Peyer's patch (tissue), 4 donors: ENCODE data around the gene TMEM198. TPM values are rescaled to one million over a fixed set of nuclear protein-coding genes. Genes with fewer than 3 reads are reported as not detected.
A peak's percentile ranks its signal among the peaks of the same experiment; 100 is the strongest.

Experiments
- DNase-seq, 3 donors: peaks; one replicate each; pipeline ENCODE4 v3.0.0-alpha.2; 2017 to 2019
- H3K27ac ChIP-seq, 4 donors: fragments of 200-600 bp; sonication (generic); one replicate each; pipeline ENCODE4 v1.5.1; 2016 to 2019
- H3K27me3 ChIP-seq, 2 donors: fragments of 200-600 bp; sonication (generic); one replicate each; pipeline ENCODE4 v1.5.1; 2019
- H3K36me3 ChIP-seq, 3 donors: fragments of 200-600 bp; sonication (generic); one replicate each; pipeline ENCODE4 v1.5.1; 2016 to 2019
- H3K4me1 ChIP-seq, 4 donors: fragments of 200-600 bp; sonication (generic); one replicate each; pipeline ENCODE4 v1.5.1; 2016 to 2019
- H3K4me3 ChIP-seq, 4 donors: fragments of 200-600 bp; sonication (generic); 1 replicate in 3 of 4; 2 replicates in 1 of 4; pipeline ENCODE4 v1.5.1; 2016 to 2019; ENCODE audit warnings: mild to moderate bottlenecking in 1 of 4
- H3K9me3 ChIP-seq, 4 donors: fragments of 200-600 bp; sonication (generic); one replicate each; pipeline ENCODE4 v1.5.1; 2016 to 2019; ENCODE audit warnings: mild to moderate bottlenecking in 1 of 4
- POLR2A ChIP-seq, 2 donors: fragments of 450-650 bp; IDR thresholded peaks; one replicate each; pipeline ENCODE4 v1.5.1; 2017; ENCODE audit warnings: antibody characterized with exemption in 2 of 2, mild to moderate bottlenecking in 2 of 2, moderate library complexity in 2 of 2
- total RNA-seq, 4 donors: library from RNA; depleted of rRNA; stranded (reverse); fragments of >200 nt; gene quantifications; one replicate each; pipeline ENCODE4 v1.1.0, GENCODE V29; 2016
- TF ChIP-seq, protein P1 (sequence below), 6 experiments: fragments of 450-650 bp in 4 of 6; fragments of 200-600 bp in 2 of 6; sonication (generic) in 1 of 6; IDR thresholded peaks; one replicate each; pipeline ENCODE4 v1.5.1; 2017 to 2019; ENCODE audit warnings: antibody characterized with exemption in 6 of 6, mild to moderate bottlenecking in 3 of 6, moderate library complexity in 1 of 6

The TMEM198 gene
- total RNA-seq, 4 donors from 2014 or later = 6.6 to 25.5 (median 13.9) TPM

DNA sequence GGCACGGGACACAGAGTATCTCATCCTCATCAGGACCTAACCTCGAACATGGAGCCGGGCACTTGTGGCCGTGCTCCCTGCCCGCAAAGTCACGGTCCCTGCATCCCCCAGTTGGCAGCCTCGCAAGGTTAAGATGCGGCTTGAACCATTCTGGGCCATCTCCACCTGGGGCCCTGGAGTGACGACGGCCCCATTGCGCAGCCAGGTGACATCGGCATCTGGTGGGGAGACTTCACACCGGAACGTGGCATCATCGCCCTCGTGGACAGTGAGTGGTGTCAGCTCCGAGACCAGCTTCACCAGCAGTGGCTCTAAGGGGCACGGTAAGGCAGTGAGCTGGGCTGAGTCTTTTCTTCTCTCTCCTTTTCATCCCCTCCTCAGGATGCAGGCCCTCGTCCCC lies 12.6 kb downstream of the TMEM198 start:
- no peak for TF ChIP-seq POLR2A (IDR thresholded peaks at IDR 0.05)
- TF ChIP-seq, protein P1, sequence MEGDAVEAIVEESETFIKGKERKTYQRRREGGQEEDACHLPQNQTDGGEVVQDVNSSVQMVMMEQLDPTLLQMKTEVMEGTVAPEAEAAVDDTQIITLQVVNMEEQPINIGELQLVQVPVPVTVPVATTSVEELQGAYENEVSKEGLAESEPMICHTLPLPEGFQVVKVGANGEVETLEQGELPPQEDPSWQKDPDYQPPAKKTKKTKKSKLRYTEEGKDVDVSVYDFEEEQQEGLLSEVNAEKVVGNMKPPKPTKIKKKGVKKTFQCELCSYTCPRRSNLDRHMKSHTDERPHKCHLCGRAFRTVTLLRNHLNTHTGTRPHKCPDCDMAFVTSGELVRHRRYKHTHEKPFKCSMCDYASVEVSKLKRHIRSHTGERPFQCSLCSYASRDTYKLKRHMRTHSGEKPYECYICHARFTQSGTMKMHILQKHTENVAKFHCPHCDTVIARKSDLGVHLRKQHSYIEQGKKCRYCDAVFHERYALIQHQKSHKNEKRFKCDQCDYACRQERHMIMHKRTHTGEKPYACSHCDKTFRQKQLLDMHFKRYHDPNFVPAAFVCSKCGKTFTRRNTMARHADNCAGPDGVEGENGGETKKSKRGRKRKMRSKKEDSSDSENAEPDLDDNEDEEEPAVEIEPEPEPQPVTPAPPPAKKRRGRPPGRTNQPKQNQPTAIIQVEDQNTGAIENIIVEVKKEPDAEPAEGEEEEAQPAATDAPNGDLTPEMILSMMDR (IDR thresholded peaks at IDR 0.05) = no peak
- DNase-seq = no peak
- H3K9me3 ChIP-seq = peaks cover 0 to 4% (median 0%) of the 10 kb centered on the region in 4 donors
- H3K27ac ChIP-seq = no peak overlapping the region
- H3K27me3 ChIP-seq = no peaks in the 10 kb centered on the region
- no peak overlapping the region for H3K4me3 ChIP-seq
- H3K36me3 ChIP-seq = no peaks in the 10 kb centered on the region
- H3K4me1 ChIP-seq = peaks cover 0 to 16% (median 4%) of the 10 kb centered on the region in 4 donors

DNA sequence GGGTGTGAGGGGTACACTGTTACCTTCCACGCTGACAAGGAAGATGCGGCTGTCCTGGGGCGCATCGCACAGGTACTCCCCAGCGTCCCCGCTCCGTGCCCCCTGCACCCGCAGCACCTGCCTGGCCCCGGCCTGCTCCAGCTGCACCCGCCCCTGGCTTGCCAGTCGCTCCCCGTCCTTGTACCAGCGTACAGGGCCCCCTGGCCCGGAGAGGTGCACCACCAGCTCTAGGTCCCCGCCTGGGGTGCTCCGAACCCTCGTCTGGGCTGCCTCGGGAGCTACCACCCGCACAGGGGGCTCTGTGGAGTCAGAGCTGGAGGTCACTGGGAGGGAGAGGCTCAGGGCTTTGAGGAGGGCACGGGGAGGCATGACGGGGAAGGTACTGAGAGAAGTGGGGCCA lies 13.5 kb downstream of the TMEM198 start:
- Histone ChIP-seq H3K36me3 (no peaks in the 10 kb centered on the region), H3K27ac (no peak overlapping the region), H3K27me3 (no peaks in the 10 kb centered on the region), H3K4me1 (peaks cover 0 to 11% (median 2%) of the 10 kb centered on the region in 4 donors), H3K9me3 (peaks cover 0 to 4% (median 0%) of the 10 kb centered on the region in 4 donors), H3K4me3 (no peak overlapping the region)
- DNase-seq = no peak
- TF ChIP-seq POLR2A (IDR thresholded peaks at IDR 0.05) = no peak
- TF ChIP-seq, protein P1 (IDR thresholded peaks at IDR 0.05) = no peak

DNA sequence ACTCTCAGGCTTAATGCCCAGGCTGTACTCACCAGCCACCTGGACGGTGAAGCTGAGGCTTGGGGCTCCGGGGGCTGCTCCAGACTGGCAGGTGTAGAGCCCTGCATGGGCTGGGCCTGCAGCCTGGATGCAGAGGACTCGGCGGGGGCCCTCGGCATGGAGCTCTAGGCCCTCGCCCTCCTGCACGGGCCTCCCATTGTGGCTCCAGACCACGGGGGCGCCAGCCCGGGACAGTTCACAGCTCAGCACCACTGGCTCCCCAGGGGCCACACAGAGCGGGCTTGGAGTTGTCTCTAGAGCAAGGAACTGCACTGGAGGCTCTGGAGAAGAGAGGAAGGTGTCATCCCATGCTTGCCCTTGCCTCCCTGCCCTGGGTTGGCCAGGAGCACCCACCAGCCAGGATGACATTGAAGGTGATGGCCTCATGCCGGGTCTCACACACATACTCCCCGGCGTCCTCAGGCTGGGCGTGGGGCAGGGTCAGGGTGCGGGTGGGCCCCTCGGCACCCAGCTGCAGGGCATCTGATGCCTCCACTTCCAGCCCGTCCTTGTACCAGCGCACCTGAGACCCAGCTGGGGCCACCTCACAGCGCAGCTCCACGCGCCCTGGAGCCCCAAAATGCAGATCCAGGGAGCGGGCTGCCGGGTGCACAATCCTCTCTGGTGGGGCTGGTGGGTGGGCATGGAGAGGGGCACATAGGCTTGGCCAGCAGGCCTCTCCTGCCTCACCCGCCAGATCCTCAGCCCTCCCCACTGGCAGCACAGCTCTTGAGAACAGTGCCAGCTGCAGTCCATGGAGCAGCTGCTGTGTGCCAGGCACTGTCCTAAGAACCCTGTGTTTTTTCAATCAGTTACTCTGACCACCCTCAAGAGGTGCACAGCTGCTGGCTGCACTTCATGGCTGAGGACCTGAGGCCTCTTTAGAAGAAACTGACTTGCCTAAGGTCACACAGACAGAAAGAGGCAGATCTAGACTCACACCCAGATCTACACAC lies 14.3 kb downstream of the TMEM198 start:
- no peak for TF ChIP-seq POLR2A (IDR thresholded peaks at IDR 0.05)
- TF ChIP-seq, protein P1 (IDR thresholded peaks at IDR 0.05) = no peak
- Histone ChIP-seq H3K4me1 (peaks cover 0 to 6% (median 0%) of the 10 kb centered on the region in 4 donors), H3K9me3 (no peaks in the 10 kb centered on the region), H3K36me3 (no peaks in the 10 kb centered on the region), H3K27me3 (no peaks in the 10 kb centered on the region), H3K27ac (no peak overlapping the region), H3K4me3 (no peak overlapping the region)
- no peak for DNase-seq

DNA sequence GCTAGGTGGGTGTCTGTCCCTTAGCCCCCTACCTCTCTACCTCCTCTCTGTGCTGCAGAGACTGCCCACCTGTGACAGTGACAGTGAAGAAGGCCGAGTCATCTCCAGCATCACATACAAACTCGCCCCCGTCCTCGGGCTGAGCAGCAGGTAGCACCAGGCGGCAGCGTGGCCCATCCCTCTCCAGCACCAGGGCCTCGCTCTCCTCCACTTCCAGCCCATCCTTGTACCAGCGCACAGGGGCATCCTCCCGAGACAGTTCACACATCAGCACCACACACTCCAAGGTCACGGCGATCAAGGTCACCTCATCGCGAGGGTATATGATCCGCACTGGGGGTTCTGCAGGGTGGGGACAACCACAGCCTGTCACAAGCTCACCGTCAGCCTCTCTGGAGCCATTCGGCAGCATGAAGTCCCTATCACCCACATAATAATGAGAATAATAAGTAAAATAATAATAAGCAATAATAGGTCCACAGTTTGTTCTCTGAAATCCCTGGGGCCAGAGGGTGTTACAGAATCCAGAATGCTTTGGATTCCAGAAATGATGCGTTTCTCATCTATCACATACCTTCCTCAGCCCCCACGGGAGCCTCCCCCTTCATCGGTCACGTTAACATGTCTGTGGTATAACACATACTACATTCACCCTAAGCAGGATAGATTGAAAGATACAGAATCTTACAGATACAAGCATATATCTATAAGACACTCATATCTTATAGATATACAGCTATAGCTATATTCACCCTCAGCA lies 15.5 kb downstream of the TMEM198 start:
- H3K4me1 ChIP-seq = no peaks in the 10 kb centered on the region
- no peak overlapping the region for H3K27ac ChIP-seq
- no peaks in the 10 kb centered on the region for H3K27me3 ChIP-seq
- H3K9me3 ChIP-seq = no peaks in the 10 kb centered on the region
- H3K4me3 ChIP-seq = no peak overlapping the region
- peak in 1 of 3 donors; percentile 31 for DNase-seq
- no peaks in the 10 kb centered on the region for H3K36me3 ChIP-seq
- TF ChIP-seq POLR2A (IDR thresholded peaks at IDR 0.05) = no peak
- TF ChIP-seq, protein P1 (IDR thresholded peaks at IDR 0.05) = no peak

DNA sequence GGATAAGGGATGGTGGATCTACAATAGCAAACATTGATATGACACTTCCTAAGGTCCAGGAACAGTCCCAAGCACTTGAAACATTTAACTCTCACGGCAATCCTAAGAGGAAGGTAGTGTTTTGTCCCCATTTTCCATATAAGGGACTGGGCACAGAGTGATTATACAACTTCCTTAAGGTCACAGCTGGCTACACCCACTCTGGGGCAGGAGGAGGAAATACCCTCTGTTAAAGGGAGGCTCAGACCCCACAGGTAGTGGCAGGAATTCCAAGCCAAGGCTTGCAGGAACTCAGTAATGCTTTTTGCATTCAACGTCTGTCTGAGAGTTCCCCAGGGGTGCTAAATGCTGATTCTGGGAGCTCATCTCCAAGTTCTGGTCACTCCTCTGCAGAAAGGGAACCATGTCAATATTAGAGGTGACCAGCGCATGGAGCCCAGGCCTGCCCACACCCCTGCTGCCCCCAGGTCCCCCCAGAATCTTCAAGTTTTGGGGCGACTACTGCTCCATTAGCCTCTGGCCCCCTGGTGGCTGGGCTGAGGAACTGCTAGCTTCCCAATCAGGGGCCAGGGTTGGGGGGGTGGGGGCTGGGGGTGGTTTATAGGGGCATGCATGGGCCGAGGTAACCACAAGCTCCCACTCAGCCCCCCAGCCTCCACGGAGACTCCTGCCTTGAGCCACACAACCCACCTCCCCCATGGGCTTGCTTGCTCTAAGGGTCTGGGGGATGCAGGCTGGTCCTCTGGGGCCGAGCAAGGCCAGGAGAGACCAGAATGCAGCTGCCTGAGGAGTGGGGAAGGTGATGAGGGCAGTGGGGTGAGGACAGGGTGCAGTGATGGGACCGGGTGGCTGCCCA lies 16.4 kb downstream of the TMEM198 start:
- Histone ChIP-seq H3K9me3 (no peaks in the 10 kb centered on the region), H3K36me3 (no peaks in the 10 kb centered on the region), H3K27me3 (no peaks in the 10 kb centered on the region), H3K4me1 (no peaks in the 10 kb centered on the region), H3K27ac (no peak overlapping the region), H3K4me3 (no peak overlapping the region)
- no peak for TF ChIP-seq POLR2A (IDR thresholded peaks at IDR 0.05)
- TF ChIP-seq, protein P1 (IDR thresholded peaks at IDR 0.05) = peak in 5 of 6 experiments; percentile 30 to 74 (median 43)
- DNase-seq = peak in 1 of 3 donors; percentile 44
